NCI-H1048 (cell line): ENCODE results near the gene MSMP.

Experiments used
- DNase-seq: peaks from one replicate; lab custom pipeline; 2025; lab: John Stamatoyannopoulos, UW

The MSMP gene

DNA sequence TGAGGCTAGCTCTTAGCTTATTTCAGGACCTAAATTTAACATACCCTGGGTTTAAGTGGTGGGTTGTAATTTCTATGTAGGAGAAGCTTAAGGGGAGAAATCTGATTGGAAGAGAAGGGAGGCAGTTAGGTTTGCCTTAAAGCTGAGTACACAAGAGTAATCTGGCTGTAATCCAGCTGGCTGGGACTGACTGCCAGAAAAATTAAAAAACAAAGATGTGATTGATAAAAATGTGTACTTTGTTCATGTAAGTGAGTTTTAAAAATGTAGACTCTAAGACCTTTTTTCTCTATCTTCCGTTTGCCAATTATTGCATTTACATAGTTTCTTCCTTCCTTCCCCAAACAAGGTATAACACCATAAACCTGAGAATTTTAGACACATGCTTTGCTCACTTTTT is 17.5 kb upstream of the MSMP start:
- peak; percentile 32 for DNase-seq

DNA sequence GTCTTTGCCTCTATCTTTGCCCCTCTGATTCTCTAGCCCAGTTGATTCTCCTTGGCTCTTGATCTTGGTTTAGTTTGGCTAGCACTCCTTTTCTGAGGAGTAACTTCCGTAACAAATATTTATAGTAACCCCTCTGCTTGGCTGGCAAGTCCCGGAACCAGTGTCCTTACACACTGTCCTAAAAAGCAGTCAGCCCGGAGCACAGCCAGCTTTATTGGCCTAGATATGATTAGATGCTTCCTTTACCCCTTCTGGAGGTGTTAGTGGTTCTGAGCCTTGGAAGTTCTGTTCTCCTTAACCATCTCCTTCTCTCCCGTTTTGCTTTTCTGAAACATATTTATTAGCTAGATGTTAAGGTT is 17.0 kb upstream of the MSMP start:
- DNase-seq = no peak

GRCh38 chr9:35769763-35770162 is 15.7 kb upstream of the MSMP start:
- DNase-seq = no peak

DNA sequence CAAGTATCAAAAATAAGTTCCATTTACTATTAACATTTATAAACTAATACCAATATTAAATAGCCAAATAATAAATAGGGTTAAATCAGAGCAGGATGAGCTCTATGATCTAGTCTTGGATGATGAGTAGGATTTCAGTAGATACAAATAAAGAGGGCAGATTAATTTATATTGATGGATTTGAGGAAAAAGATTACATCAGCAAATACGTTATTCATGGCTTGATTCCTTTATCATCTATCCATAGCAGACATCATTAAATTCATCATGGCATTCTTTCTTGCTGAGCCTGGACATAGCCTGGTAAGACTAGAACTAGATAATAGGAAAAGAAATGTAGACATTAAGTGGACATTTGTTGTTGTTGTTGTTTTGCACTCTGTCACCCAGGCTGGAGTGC is 13.4 kb upstream of the MSMP start:
- DNase-seq = no peak

- no peak for DNase-seq
Measured at GRCh38 chr9:35766997-35767396, 12.9 kb upstream of the MSMP start.

DNA sequence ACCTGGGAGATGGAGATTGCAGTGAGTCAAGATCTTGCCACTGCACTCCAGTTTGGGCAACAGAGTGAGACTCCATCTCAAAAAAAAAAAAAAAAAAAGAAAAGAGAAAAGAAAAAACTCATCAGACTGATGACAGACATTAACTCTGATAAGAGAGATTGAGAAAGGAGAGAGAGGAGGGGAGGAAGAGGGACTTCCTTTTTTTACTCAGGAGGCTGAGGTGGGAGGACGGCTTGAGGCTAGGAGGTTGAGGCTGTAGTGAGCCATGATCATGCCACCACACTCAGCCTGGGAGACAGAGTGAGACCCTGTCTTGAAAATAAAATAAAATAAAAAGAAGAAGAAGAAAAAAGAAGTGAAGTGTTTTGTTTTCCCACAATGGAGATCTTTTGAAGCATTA is 9.7 kb upstream of the MSMP start:
- DNase-seq = no peak

DNA sequence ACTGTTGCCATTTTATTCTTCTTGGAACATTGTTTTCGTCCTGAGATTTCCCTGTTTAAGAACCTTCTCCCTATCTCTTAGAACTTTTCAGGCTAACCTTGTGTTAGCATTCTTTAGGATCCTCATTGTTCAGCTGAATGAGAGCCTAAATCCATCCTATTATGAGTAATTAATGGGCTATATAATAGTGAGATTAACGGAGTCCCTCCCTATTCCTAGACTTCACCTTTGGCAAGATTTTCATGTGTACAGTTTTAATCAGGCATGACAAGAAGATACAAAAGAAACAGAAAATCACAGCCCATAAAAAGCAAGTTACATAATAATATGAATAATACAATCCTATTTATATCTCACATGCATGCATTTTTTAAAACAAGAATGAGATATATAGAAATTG is 9.1 kb upstream of the MSMP start:
- no peak for DNase-seq

DNA sequence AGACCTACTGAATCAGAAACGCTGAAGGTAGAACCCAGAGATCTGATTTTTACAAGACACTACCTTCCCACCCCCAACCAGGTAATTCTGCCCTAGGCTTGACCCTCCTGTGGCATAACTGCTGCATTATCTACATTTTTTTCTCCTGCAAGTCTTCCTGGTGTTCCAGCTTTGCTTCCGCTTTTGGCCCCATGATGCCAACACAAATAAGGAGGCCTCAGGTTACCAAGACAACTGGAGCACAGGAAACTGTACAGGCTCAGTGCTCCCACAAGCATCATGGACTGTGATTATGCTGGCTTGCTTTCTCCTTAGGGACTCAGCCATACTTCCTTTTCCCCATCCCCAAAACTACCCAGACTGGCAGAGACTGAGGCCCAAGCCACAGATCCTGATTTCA is 6.6 kb upstream of the MSMP start:
- DNase-seq = no peak

DNA sequence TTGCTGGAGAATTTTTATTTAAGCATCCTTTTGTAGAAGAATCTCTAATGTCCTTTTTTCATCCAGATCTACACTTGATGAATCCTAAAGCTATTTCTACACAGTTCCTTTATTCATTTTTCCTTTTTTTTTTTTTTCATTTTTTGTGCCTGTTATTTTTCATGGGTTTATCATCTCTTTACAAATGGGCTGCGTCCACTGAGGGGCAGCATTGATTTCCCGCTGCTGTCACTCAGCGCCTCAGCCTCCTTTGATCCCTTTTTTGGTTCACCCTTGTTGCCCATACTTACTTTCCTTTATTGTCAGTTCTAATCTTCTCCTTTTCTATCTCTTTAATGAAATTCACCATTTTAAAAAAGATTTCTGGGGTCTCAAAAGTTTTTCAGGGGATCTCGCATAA is 5.7 kb upstream of the MSMP start:
- no peak for DNase-seq

GRCh38 chr9:35758475-35759050 is 4.5 kb upstream of the MSMP start:
- DNase-seq = no peak

- no peak for DNase-seq
Measured at GRCh38 chr9:35757892-35758275, 3.8 kb upstream of the MSMP start.

DNA sequence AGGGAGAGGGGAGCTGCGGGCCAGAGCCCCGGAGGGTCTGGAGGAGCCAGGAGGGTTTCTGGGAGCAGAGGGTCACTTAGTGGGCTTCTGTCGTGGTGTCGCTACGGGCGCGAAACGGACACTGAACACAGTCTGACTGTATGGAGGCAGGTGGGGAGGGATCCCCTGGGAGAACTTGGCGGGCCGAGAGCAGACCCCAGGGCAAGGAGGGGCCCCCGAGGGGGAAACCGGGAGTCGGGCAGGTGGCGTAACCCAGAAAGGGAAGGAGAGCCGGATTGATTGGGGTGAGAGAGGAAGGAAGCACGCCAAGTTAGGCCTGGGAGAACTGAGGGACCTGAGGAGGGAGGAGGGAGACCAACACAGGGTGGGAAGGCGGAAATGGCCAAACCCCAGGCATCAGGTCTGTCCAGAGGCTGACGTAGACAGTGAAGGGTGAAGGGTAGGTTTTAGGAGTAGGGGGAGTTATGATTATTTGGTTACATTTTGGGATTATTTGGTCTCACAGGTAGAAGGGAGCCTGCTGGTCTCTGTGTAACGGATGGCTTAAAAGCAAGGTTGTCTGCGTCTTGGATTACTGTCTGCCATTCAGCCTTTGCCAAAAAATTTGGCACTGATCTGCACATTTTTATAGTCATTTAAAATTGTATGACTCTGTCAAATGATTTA is 3.3 kb upstream of the MSMP start:
- no peak for DNase-seq

GRCh38 chr9:35756275-35757225 is 2.5 kb upstream of the MSMP start:
- no peak for DNase-seq

GRCh38 chr9:35755071-35755470 is 995 bp upstream of the MSMP start:
- DNase-seq = no peak

- DNase-seq = no peak
Measured at GRCh38 chr9:35753466-35753865, 610 bp downstream of the MSMP start.

- no peak for DNase-seq
Measured at GRCh38 chr9:35750256-35750531, 3.9 kb downstream of the MSMP start.

DNA sequence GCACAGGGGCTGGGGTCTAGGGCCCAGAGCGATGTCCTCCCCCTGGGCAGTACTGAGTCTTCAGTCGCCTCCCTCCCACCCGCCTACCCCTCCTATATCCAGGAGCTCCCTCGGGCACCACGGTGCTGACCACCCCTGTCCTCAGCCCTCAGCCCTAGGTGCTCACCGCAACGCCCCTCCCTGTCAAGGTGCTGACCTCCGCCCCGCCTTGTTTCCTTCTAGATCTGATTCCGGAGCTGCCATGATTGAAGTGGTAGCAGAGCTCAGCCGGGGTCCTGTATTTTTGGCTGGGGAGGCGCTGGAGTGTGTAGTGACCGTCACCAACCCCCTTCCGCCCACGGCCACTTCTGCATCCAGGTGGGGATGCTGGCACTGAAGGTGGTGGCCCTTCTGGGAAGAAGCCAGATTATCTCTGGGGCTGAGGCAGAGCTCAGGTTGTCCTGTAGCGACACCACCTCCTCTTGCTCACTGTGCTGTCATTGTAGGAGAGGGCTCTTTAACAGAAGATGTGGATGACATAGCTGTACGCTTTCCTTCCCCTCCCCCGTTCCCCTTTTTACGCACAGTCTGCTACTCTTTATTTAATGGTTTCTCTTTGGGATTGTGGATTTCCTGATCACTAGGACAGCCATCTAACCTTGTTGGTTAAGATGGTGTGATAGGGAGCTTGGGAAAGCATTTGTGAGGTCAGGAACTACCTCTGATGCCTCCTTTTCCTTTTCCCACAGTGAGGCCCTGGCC is 4.4 kb downstream of the MSMP start:
- no peak for DNase-seq

DNA sequence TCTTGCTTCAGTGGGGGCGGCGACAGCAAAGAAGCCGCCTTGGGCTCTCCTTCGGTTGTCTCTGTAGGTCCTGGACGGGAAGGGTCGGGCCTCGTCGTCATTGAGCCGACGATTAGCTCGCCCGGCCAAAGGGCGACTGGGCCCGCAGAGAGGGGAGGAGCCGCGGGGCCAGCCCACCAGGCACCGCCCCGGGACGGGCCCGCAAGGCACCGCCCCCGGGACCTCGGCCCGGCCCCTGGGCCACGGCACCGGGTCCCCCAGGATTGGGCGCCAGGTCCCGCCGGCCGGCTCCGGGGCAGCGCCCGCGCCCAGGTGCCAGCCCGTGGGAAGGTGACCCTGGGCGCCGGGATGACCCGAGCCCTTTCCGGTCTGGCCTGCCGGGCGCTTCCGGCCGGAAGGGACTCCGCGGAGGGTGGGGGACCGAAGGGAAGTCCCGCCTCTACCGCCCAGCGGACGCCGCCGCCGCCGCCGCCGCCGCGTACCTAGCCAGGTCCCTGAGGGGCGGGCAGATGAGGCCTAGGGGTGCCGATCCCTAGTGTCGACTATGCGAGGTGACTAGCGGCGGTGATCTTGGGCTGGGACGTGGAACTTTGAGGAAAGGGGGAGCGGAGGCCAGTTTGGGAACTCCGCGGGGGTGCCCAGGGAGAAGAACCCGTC is 5.1 kb downstream of the MSMP start, which contains the start of the genes GBA2 and RGP1:
GBA2 (minus strand) TSS at position 371 of the 657 bp plus-strand sequence. CDS start 524 bp downstream, outside the sequence.
RGP1 (plus strand) TSS at position 430 of the 657 bp plus-strand sequence. CDS start 469 bp downstream, outside the sequence.
- no peak for DNase-seq

GRCh38 chr9:35748242-35748857 is 5.7 kb downstream of the MSMP start:
- no peak for DNase-seq

- no peak for DNase-seq
Measured at GRCh38 chr9:35746583-35746982, 7.5 kb downstream of the MSMP start.

GRCh38 chr9:35745569-35745968 is 8.5 kb downstream of the MSMP start:
- DNase-seq = no peak
